ENCODE data around the gene SMCO2.

Gene SMCO2

GRCh38 chr12:27472604-27473003, 26.1 kb downstream of the SMCO2 start:
- Histone ChIP-seq H3K27ac (ENCODE audit: low read depth, low read length, severe bottlenecking) (no peak overlapping the region), H3K4me1 (ENCODE audit: control insufficient read depth, insufficient read depth, low read length, poor library complexity, severe bottlenecking) (no peaks in the 10 kb centered on the region), H3K9me3 (ENCODE audit: control insufficient read depth, low read length) (peaks cover 4% of the 10 kb centered on the region), H3K4me3 (ENCODE audit: extremely low read depth, insufficient read depth, low read length, poor library complexity, severe bottlenecking) (no peak overlapping the region), H3K36me3 (ENCODE audit: control insufficient read depth, insufficient read depth, low read length) (no peaks in the 10 kb centered on the region)
- 76 to 95% methylated on average over 2 to 4 of the region's 4 CpGs for WGBS, 2 experiments (ENCODE audit: insufficient coverage in 2 of 2)

DNA sequence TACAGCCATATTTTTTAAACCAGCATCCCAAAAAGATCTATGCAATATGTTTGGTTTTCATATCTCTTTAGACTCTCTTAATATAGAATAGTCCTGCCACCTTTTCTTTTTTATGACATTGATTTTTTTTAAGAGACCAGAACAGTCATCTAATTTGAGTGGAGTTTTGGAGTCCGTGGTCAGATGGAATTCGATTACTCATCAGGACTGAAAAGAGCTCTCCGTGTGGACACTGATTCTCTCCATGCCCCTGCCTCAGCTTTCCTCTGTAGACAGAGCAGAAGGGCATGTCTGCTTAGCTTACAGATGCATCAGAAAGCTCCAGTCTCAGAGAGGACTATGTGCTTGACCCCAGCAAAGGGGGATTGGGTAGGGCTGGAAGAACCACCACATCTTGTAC, 27.8 kb downstream of the SMCO2 start:
- no peaks in the 10 kb centered on the region for H3K4me1 ChIP-seq (ENCODE audit: control insufficient read depth, insufficient read depth, low read length, poor library complexity, severe bottlenecking)
- no peak overlapping the region for H3K4me3 ChIP-seq (ENCODE audit: extremely low read depth, insufficient read depth, low read length, poor library complexity, severe bottlenecking)
- 79 to 81% methylated on average over 2 to 3 of the region's 3 CpGs for WGBS, 2 experiments (ENCODE audit: insufficient coverage in 2 of 2)
- H3K36me3 ChIP-seq (ENCODE audit: control insufficient read depth, insufficient read depth, low read length), result no peaks in the 10 kb centered on the region
- H3K27ac ChIP-seq (ENCODE audit: low read depth, low read length, severe bottlenecking), result no peak overlapping the region
- H3K9me3 ChIP-seq (ENCODE audit: control insufficient read depth, low read length), result peaks cover 15% of the 10 kb centered on the region

DNA sequence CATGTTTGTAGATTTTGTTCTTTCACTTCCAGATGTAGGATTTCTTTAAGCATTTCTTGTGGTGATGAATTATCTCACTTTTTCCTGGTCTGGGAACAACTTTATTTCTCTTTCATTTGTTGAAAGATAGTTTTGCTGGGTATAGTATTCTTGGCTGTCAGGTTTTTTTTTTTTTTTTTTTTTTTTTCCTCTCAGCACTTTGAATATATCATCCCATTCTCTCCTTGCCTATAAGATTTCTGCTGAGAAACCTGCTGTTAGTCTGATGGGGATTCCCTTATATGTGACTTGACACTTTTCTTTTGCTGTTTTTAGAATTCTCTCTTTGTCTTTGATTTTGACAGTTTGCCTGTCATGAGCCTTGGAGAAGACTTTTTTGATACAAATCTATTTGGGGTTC, 30.5 kb downstream of the SMCO2 start:
- H3K27ac ChIP-seq (ENCODE audit: low read depth, low read length, severe bottlenecking), result no peak overlapping the region

DNA sequence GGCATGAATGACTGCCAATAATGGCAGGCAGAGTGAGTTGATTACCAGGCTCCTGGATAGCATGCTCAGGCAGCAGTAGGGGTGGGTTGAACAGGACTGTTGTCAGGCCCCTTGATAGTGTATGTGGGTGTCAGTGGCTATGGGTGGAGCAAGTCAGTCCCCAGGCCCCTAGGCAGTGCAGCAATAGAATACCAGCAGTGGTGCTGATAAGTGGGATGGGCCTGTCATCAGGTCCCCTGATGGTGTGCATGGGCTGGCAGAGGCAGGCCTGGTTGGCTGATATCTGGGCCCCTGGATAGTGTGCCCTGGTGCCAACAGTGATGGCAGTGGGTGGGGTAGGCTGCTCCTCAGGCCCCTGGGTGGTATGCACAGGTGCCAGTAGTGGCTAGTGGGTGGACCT, 32.4 kb downstream of the SMCO2 start:
- no peak overlapping the region for H3K27ac ChIP-seq (ENCODE audit: low read depth, low read length, severe bottlenecking)
- no peaks in the 10 kb centered on the region for H3K4me1 ChIP-seq (ENCODE audit: control insufficient read depth, insufficient read depth, low read length, poor library complexity, severe bottlenecking)
- no peak overlapping the region for H3K4me3 ChIP-seq (ENCODE audit: extremely low read depth, insufficient read depth, low read length, poor library complexity, severe bottlenecking)
- H3K36me3 ChIP-seq (ENCODE audit: control insufficient read depth, insufficient read depth, low read length), result no peaks in the 10 kb centered on the region
- H3K9me3 ChIP-seq (ENCODE audit: control insufficient read depth, low read length), result peaks cover 15% of the 10 kb centered on the region

More for the DNA sequence above, 30.5 kb downstream of the SMCO2 start:
- no peak overlapping the region for H3K4me3 ChIP-seq (ENCODE audit: extremely low read depth, insufficient read depth, low read length, poor library complexity, severe bottlenecking)
- no peaks in the 10 kb centered on the region for H3K4me1 ChIP-seq (ENCODE audit: control insufficient read depth, insufficient read depth, low read length, poor library complexity, severe bottlenecking)
- H3K36me3 ChIP-seq (ENCODE audit: control insufficient read depth, insufficient read depth, low read length), result no peaks in the 10 kb centered on the region
- peaks cover 15% of the 10 kb centered on the region for H3K9me3 ChIP-seq (ENCODE audit: control insufficient read depth, low read length)

- WGBS, 2 experiments (ENCODE audit: insufficient coverage in 2 of 2), result 80% methylated on average over 1 of the region's 1 CpG; no CpG with 5 or more reads in 1 of the 2 experiments
- Histone ChIP-seq H3K4me1 (ENCODE audit: control insufficient read depth, insufficient read depth, low read length, poor library complexity, severe bottlenecking) (no peaks in the 10 kb centered on the region), H3K4me3 (ENCODE audit: extremely low read depth, insufficient read depth, low read length, poor library complexity, severe bottlenecking) (no peak overlapping the region), H3K36me3 (ENCODE audit: control insufficient read depth, insufficient read depth, low read length) (no peaks in the 10 kb centered on the region), H3K27ac (ENCODE audit: low read depth, low read length, severe bottlenecking) (no peak overlapping the region), H3K9me3 (ENCODE audit: control insufficient read depth, low read length) (peaks cover 15% of the 10 kb centered on the region)
These were observed 33.5 kb downstream of the SMCO2 start for GRCh38 chr12:27480016-27480415.

GRCh38 chr12:27486961-27487360, 40.4 kb downstream of the SMCO2 start:
- H3K27ac ChIP-seq (ENCODE audit: low read depth, low read length, severe bottlenecking), result no peak overlapping the region
- H3K36me3 ChIP-seq (ENCODE audit: control insufficient read depth, insufficient read depth, low read length), result no peaks in the 10 kb centered on the region
- H3K4me3 ChIP-seq (ENCODE audit: extremely low read depth, insufficient read depth, low read length, poor library complexity, severe bottlenecking), result no peak overlapping the region
- no peaks in the 10 kb centered on the region for H3K4me1 ChIP-seq (ENCODE audit: control insufficient read depth, insufficient read depth, low read length, poor library complexity, severe bottlenecking)
- H3K9me3 ChIP-seq (ENCODE audit: control insufficient read depth, low read length), result no peaks in the 10 kb centered on the region

GRCh38 chr12:27488479-27488878, 41.9 kb downstream of the SMCO2 start:
- H3K4me3 ChIP-seq (ENCODE audit: extremely low read depth, insufficient read depth, low read length, poor library complexity, severe bottlenecking), result no peak overlapping the region
- WGBS, 2 experiments (ENCODE audit: insufficient coverage in 2 of 2), result 75 to 100% methylated on average over 1 to 2 of the region's 5 CpGs
- no peaks in the 10 kb centered on the region for H3K9me3 ChIP-seq (ENCODE audit: control insufficient read depth, low read length)
- H3K36me3 ChIP-seq (ENCODE audit: control insufficient read depth, insufficient read depth, low read length), result no peaks in the 10 kb centered on the region
- H3K27ac ChIP-seq (ENCODE audit: low read depth, low read length, severe bottlenecking), result no peak overlapping the region
- peaks cover 1% of the 10 kb centered on the region for H3K4me1 ChIP-seq (ENCODE audit: control insufficient read depth, insufficient read depth, low read length, poor library complexity, severe bottlenecking)

DNA sequence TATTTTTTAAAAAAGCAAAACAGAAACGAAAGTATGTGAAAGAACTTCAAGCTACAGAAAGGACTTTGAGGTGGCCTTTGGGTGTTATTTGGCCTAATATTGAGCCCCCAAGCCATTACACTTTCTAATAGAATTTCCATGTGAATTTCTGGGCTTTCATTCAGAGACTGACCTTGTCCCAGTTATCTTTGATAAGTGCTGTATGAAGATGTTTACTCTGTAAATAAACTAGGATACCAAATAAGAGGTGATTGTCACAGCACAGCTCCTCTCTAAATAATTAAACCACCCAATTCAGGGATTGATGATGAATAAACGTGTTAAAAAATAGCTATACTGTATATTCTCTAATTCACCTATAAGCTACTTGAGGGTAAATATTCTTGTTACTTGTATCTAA, 44.7 kb downstream of the SMCO2 start:
- WGBS, 2 experiments (ENCODE audit: insufficient coverage in 2 of 2), result no CpG with 5 or more reads among the region's 2 CpGs
- no peak overlapping the region for H3K27ac ChIP-seq (ENCODE audit: low read depth, low read length, severe bottlenecking)
- H3K9me3 ChIP-seq (ENCODE audit: control insufficient read depth, low read length), result no peaks in the 10 kb centered on the region
- H3K36me3 ChIP-seq (ENCODE audit: control insufficient read depth, insufficient read depth, low read length), result no peaks in the 10 kb centered on the region
- peaks cover 6% of the 10 kb centered on the region for H3K4me1 ChIP-seq (ENCODE audit: control insufficient read depth, insufficient read depth, low read length, poor library complexity, severe bottlenecking)
- no peak overlapping the region for H3K4me3 ChIP-seq (ENCODE audit: extremely low read depth, insufficient read depth, low read length, poor library complexity, severe bottlenecking)

DNA sequence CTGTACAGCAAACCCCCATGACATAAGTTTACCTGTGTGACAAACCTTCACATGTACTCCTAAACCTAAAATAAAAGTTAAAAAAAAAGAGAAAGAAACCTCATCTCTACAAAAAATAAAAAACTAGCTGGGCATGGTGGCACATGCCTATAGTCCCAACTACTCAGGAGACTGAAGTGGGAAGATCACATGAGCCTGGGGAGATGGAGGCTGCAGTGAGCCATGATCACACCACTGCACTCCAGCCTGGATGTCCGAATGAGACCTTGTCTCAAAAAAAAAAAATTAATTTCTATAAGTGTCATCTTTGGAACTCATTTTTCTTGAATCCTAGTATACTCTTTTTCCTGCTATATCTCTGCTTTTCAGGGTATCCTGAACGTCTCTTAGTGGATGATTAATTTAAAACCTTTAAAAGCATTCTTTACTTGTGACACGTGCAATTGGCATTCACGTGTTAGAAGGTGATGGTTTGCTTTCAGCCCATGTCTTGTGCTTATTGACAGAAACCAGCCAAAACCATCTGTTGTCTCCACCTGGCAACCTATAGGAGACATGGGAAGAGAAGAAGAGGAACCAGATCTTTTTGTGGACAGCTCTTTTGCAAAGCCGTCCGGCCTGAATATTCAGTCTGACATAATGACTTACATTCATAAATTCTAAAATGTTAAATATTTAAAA, 46.9 kb downstream of the SMCO2 start:
- H3K9me3 ChIP-seq (ENCODE audit: control insufficient read depth, low read length), result no peaks in the 10 kb centered on the region
- H3K4me3 ChIP-seq (ENCODE audit: extremely low read depth, insufficient read depth, low read length, poor library complexity, severe bottlenecking), result no peak overlapping the region
- no peaks in the 10 kb centered on the region for H3K36me3 ChIP-seq (ENCODE audit: control insufficient read depth, insufficient read depth, low read length)
- peaks cover 6% of the 10 kb centered on the region for H3K4me1 ChIP-seq (ENCODE audit: control insufficient read depth, insufficient read depth, low read length, poor library complexity, severe bottlenecking)
- H3K27ac ChIP-seq (ENCODE audit: low read depth, low read length, severe bottlenecking), result no peak overlapping the region
- 90% methylated on average over 2 of the region's 6 CpGs; no CpG with 5 or more reads in 1 of the 2 experiments for WGBS, 2 experiments (ENCODE audit: insufficient coverage in 2 of 2)

- H3K9me3 ChIP-seq (ENCODE audit: control insufficient read depth, low read length), result no peaks in the 10 kb centered on the region
- H3K4me1 ChIP-seq (ENCODE audit: control insufficient read depth, insufficient read depth, low read length, poor library complexity, severe bottlenecking), result peaks cover 6% of the 10 kb centered on the region
- no peaks in the 10 kb centered on the region for H3K36me3 ChIP-seq (ENCODE audit: control insufficient read depth, insufficient read depth, low read length)
- 80 to 88% methylated on average over 2 to 3 of the region's 3 CpGs for WGBS, 2 experiments (ENCODE audit: insufficient coverage in 2 of 2)
- no peak overlapping the region for H3K4me3 ChIP-seq (ENCODE audit: extremely low read depth, insufficient read depth, low read length, poor library complexity, severe bottlenecking)
- H3K27ac ChIP-seq (ENCODE audit: low read depth, low read length, severe bottlenecking), result no peak overlapping the region
These were observed 50.9 kb downstream of the SMCO2 start for GRCh38 chr12:27497446-27497845.

- peaks cover 6% of the 10 kb centered on the region for H3K4me1 ChIP-seq (ENCODE audit: control insufficient read depth, insufficient read depth, low read length, poor library complexity, severe bottlenecking)
- 95 to 98% methylated on average over 4 of the region's 4 CpGs for WGBS, 2 experiments (ENCODE audit: insufficient coverage in 2 of 2)
- no peak overlapping the region for H3K27ac ChIP-seq (ENCODE audit: low read depth, low read length, severe bottlenecking)
- H3K4me3 ChIP-seq (ENCODE audit: extremely low read depth, insufficient read depth, low read length, poor library complexity, severe bottlenecking), result no peak overlapping the region
- H3K36me3 ChIP-seq (ENCODE audit: control insufficient read depth, insufficient read depth, low read length), result no peaks in the 10 kb centered on the region
- no peaks in the 10 kb centered on the region for H3K9me3 ChIP-seq (ENCODE audit: control insufficient read depth, low read length)
These were observed 51.6 kb downstream of the SMCO2 start for GRCh38 chr12:27498149-27498548.
